ENCODE measurements around the gene CUEDC1.

DNA sequence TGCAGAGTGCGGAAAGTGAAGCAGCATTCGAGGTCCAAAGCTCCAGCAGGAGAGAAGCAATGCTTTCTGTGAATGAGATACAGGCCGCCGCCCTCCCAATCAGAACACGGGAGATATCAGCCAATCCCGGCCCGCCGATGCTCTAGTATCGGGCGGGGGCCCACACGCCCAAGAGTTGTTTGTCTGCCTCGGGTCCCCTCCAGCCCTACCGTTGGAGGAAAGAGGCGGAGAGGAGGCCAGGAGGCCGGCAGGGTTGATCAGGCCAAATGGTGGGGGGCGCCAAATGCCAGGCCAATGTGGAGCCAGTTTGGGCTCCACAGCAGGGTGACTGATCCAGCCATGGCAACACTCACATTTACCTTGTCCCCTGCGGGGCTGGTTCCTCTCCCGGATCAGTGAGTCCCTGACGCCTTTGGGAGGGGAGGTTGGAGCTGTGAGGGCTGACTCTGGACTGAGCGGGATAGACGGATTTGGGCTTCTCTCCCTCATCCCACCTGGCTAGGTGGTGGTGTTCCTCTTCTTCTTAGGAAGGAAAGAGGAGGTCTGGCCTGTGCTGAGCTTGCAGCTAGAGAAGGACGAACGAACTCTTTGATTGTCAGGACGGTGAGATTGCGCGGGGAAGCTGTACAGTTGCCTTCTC, 10.4 kb upstream of the CUEDC1 start:
- no peak for TF ChIP-seq JUNB (CRISPR knock-in tag; IDR thresholded peaks at IDR 0.05; ENCODE audit: borderline replicate concordance)
- TF ChIP-seq TAF1 (CRISPR knock-in tag; IDR thresholded peaks at IDR 0.05) = no peak
- TF ChIP-seq SMAD3 (CRISPR knock-in tag; IDR thresholded peaks at IDR 0.05) = no peak
- TF ChIP-seq, protein P1, sequence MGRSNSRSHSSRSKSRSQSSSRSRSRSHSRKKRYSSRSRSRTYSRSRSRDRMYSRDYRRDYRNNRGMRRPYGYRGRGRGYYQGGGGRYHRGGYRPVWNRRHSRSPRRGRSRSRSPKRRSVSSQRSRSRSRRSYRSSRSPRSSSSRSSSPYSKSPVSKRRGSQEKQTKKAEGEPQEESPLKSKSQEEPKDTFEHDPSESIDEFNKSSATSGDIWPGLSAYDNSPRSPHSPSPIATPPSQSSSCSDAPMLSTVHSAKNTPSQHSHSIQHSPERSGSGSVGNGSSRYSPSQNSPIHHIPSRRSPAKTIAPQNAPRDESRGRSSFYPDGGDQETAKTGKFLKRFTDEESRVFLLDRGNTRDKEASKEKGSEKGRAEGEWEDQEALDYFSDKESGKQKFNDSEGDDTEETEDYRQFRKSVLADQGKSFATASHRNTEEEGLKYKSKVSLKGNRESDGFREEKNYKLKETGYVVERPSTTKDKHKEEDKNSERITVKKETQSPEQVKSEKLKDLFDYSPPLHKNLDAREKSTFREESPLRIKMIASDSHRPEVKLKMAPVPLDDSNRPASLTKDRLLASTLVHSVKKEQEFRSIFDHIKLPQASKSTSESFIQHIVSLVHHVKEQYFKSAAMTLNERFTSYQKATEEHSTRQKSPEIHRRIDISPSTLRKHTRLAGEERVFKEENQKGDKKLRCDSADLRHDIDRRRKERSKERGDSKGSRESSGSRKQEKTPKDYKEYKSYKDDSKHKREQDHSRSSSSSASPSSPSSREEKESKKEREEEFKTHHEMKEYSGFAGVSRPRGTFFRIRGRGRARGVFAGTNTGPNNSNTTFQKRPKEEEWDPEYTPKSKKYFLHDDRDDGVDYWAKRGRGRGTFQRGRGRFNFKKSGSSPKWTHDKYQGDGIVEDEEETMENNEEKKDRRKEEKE (IDR thresholded peaks at IDR 0.05) = no peak
- TF ChIP-seq SPEN (CRISPR knock-in tag; IDR thresholded peaks at IDR 0.05; ENCODE audit: low read depth) = no peak

Data from HepG2 (cell line).